Kidney (tissue), 14 donors: Measurements from ENCODE around the gene PGA3. TPM values are rescaled to one million over a fixed set of nuclear protein-coding genes. Genes with fewer than 3 reads are reported as not detected.

Source experiments
- DNase-seq, 5 donors: peaks; one replicate each; pipeline ENCODE4 v3.0.0-alpha.2; 2013 to 2020
- FAIRE-seq: peaks from 2 replicates; lab custom pipeline; 2012; peaks lifted over from hg19 to GRCh38; lab: Jason Lieb, UNC
- H3K27ac ChIP-seq, 2 donors: one replicate each; pipeline ENCODE4 v1.7.0; 2013; ENCODE audit warnings: low read depth in 2 of 2, low read length in 2 of 2, inconsistent platforms in 1 of 2
- H3K27me3 ChIP-seq: one replicate; pipeline ENCODE4 v1.7.1; 2013; ENCODE audit warnings: low read length, inconsistent platforms; ENCODE audit not compliant: control insufficient read depth, insufficient read depth
- H3K36me3 ChIP-seq, 3 donors: one replicate each; pipeline versions ENCODE4 v1.7.0 to v1.7.1; 2013; ENCODE audit warnings: low read length in 3 of 3, control low read depth in 1 of 3, inconsistent platforms in 1 of 3; ENCODE audit not compliant: insufficient read depth in 3 of 3, control insufficient read depth in 2 of 3
- H3K4me1 ChIP-seq, 3 donors: one replicate each; pipeline versions ENCODE4 v1.7.0 to v1.7.1; 2013; ENCODE audit warnings: low read length in 3 of 3, inconsistent platforms in 1 of 3, low read depth in 1 of 3; ENCODE audit not compliant: control insufficient read depth in 2 of 3, insufficient read depth in 2 of 3
- H3K4me3 ChIP-seq, 3 donors: one replicate each; pipeline versions ENCODE4 v1.7.0 to v1.8.1; 2013; ENCODE audit warnings: low read length in 3 of 3, control low read depth in 1 of 3, inconsistent platforms in 1 of 3
- H3K9ac ChIP-seq, 3 donors: one replicate each; pipeline versions ENCODE4 v1.7.0 to v1.7.1; 2013; ENCODE audit warnings: low read length in 3 of 3, control low read depth in 1 of 3, inconsistent platforms in 1 of 3
- H3K9me3 ChIP-seq, 3 donors: one replicate each; pipeline versions ENCODE4 v1.7.0 to v1.7.1; 2013; ENCODE audit warnings: low read length in 3 of 3, control low read depth in 1 of 3, inconsistent platforms in 1 of 3; ENCODE audit not compliant: control insufficient read depth in 2 of 3, insufficient read depth in 1 of 3
- intact Hi-C: fragments of 100-400 bp; cut with DNase I; formaldehyde crosslinking; loops from one replicate; pipeline ENCODE4 v1.11.1; 2022
- polyA plus RNA-seq: library from polyadenylated mRNA; stranded (reverse); fragments of 350-450 nt; fragmentation: Illumina TruSeq; extraction: RNeasy Lipid Tissue Mini Kit (QIAGEN cat#74804); gene quantifications from one replicate; pipeline ENCODE4 v1.2.3, GENCODE V29; 2014; ENCODE audit warnings: low read depth, low replicate concordance; ENCODE audit not compliant: insufficient read depth
- total RNA-seq: library from RNA; stranded (reverse); fragmentation: NEBNext Ultra II Directional; extraction: Animal tissue kit (Norgen Biotek cat#: 25700); gene quantifications from one replicate; pipeline ENCODE4 v1.2.1, GENCODE V29; 2021
- TF ChIP-seq, protein P1 (sequence below): IDR thresholded peaks from 3 replicates; pipeline ENCODE4 v1.5.1; 2012; ENCODE audit warnings: mild to moderate bottlenecking, moderate library complexity, borderline replicate concordance; ENCODE audit not compliant: insufficient read depth; ENCODE audit errors: extremely low read depth
- donor health status: control.
- donor health status: control.
- donor health status: control.
- donor health status: control.
- donor health status: control.
- donor health status: DM: yes; HTN: yes; CAD: no.
- donor health status: Normal renal cell carcinoma (clear cell type).

Gene PGA3
- total and polyA plus RNA-seq, 2 donors from 2014 or later, result 0.54 TPM; not detected in 1

DNA sequence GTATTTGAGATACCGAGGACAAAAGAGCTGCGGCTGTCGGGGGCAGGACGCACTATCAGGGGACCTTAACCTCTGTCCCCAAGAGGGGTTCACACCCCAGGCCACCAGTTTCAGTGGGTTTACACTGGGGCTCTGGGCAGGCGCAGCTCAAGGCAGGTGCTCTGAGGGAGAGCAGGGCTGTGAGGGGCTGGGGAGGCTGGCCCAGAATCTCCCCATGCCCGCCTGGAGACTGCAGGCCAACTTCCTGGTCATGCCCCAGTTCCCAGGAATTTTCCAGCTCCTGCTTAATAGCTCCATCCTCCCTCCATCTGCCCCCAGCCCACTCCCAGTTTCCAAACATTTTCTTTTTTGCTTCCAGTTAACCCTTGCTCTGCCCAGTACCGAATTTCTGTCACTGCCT is 7.6 kb upstream of the PGA3 start:
- Histone ChIP-seq H3K27ac (peak overlapping the region; percentile 28 to 51), H3K9ac (no peak overlapping the region), H3K9me3 (peaks cover 0 to 5% (median 3%) of the 10 kb centered on the region in 3 donors), H3K36me3 (no peaks in the 10 kb centered on the region), H3K27me3 (no peaks in the 10 kb centered on the region), H3K4me1 (peaks cover 3 to 22% (median 14%) of the 10 kb centered on the region in 3 donors), H3K4me3 (no peak overlapping the region)
- TF ChIP-seq, protein P1, sequence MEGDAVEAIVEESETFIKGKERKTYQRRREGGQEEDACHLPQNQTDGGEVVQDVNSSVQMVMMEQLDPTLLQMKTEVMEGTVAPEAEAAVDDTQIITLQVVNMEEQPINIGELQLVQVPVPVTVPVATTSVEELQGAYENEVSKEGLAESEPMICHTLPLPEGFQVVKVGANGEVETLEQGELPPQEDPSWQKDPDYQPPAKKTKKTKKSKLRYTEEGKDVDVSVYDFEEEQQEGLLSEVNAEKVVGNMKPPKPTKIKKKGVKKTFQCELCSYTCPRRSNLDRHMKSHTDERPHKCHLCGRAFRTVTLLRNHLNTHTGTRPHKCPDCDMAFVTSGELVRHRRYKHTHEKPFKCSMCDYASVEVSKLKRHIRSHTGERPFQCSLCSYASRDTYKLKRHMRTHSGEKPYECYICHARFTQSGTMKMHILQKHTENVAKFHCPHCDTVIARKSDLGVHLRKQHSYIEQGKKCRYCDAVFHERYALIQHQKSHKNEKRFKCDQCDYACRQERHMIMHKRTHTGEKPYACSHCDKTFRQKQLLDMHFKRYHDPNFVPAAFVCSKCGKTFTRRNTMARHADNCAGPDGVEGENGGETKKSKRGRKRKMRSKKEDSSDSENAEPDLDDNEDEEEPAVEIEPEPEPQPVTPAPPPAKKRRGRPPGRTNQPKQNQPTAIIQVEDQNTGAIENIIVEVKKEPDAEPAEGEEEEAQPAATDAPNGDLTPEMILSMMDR, result no peak
- FAIRE-seq, result no peak
- intact Hi-C loops, result no loop called here
- peak; percentile 79 to 93 (median 88) for DNase-seq

DNA sequence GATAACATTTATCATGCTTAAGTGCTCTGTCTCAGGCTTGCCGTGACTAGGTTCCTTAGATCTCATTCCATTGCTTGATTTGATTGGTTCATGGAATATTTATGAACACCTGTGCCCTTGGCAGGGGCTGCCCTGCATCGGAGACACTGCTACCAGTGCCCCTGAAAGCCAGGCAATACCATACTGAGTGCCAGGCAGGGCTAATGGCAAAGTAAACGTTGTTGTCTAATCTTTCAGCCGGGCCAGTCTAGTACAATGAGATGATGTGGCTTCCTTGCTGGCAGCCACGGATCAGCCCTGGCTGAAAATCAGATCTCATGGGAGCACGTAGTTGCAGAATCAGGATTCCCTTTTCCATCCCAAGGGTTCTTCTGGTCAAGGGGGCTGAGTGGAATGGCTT is 5.0 kb upstream of the PGA3 start:
- Histone ChIP-seq H3K4me1 (peaks cover 3 to 21% (median 14%) of the 10 kb centered on the region in 3 donors), H3K36me3 (no peaks in the 10 kb centered on the region), H3K4me3 (no peak overlapping the region), H3K27me3 (no peaks in the 10 kb centered on the region), H3K9me3 (peaks cover 0 to 5% (median 3%) of the 10 kb centered on the region in 3 donors), H3K9ac (no peak overlapping the region), H3K27ac (no peak overlapping the region)
- FAIRE-seq (no peak), DNase-seq (no peak)
- TF ChIP-seq, protein P1, result no peak
- intact Hi-C loops, result no loop called here

DNA sequence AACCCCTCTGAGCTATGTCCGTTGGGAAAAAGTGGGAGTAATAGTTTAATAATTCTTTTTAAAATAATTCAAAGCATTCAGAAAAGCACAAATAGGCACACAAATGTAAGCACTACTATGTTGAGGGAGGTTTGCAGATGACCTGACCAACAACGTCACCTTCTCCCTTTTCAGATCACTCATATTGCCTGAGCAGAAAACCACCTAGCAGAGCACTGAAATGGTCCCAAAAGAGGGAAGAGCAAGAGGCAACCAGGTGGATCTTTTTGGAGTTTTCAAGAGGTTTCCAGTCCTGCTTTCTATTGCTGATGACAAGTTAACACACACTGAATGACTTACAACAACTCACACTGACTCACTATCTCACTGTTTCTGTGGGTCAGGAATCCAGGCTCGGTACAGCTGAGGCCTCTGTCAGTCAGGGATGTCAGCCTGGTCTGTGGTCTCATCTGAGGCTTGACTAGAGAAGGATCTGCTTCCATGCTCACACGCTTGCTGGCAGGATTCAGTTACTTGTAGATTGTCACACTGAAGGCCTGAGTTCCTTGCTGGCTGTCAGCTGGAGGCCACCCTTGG is 4.3 kb upstream of the PGA3 start:
- FAIRE-seq, result no peak
- TF ChIP-seq, protein P1, result no peak

More for the DNA sequence above, 4.3 kb upstream of the PGA3 start:
- no peak overlapping the region for H3K4me3 ChIP-seq
- peaks cover 3 to 15% (median 11%) of the 10 kb centered on the region in 3 donors for H3K4me1 ChIP-seq
- DNase-seq, result no peak
- peaks cover 0 to 5% (median 3%) of the 10 kb centered on the region in 3 donors for H3K9me3 ChIP-seq
- intact Hi-C loops, result no loop called here
- H3K27me3 ChIP-seq, result no peaks in the 10 kb centered on the region
- no peak overlapping the region for H3K27ac ChIP-seq
- H3K36me3 ChIP-seq, result no peaks in the 10 kb centered on the region
- no peak overlapping the region for H3K9ac ChIP-seq
